ACC112 (cell line): ENCODE measurements around the gene ARHGAP10.

Experiments
- H2AFZ ChIP-seq: fragments of 200-600 bp; sonication (generic); one replicate; pipeline ENCODE4 v1.6.0; 2017; ENCODE audit warnings: antibody characterized with exemption, low read length; ENCODE audit not compliant: unreplicated experiment
- H3K27ac ChIP-seq: fragments of 200-600 bp; sonication (generic); 2 replicates; pipeline ENCODE4 v1.5.1; 2014; ENCODE audit warnings: low read depth, mild to moderate bottlenecking, antibody characterized with exemption, low read length, moderate library complexity
- H3K27me3 ChIP-seq: fragments of 200-600 bp; sonication (generic); 2 replicates; pipeline ENCODE4 v1.6.1; 2014; ENCODE audit warnings: mild to moderate bottlenecking, antibody characterized with exemption, low read length, moderate library complexity, mixed read lengths; ENCODE audit not compliant: insufficient read depth
- H3K36me3 ChIP-seq: fragments of 200-600 bp; sonication (generic); 2 replicates; pipeline ENCODE4 v1.6.1; 2016; ENCODE audit warnings: mild to moderate bottlenecking, antibody characterized with exemption, low read length, moderate library complexity, mixed read lengths; ENCODE audit not compliant: insufficient read depth
- H3K4me1 ChIP-seq: fragments of 200-600 bp; sonication (generic); one replicate; pipeline ENCODE4 v1.6.1; 2016; ENCODE audit warnings: low read length, mixed read lengths; ENCODE audit not compliant: insufficient read depth, unreplicated experiment, control insufficient read depth
- H3K4me3 ChIP-seq: fragments of 200-600 bp; sonication (generic); 2 replicates; pipeline ENCODE4 v1.5.1; 2014; ENCODE audit warnings: mild to moderate bottlenecking, low read depth, low read length
- H3K79me2 ChIP-seq: fragments of 200-600 bp; sonication (generic); one replicate; pipeline ENCODE4 v1.6.0; 2016; ENCODE audit warnings: low read length; ENCODE audit not compliant: control insufficient read depth, unreplicated experiment, insufficient read depth

The ARHGAP10 gene

GRCh38 chr4:148090503-148091476, 358.9 kb downstream of the ARHGAP10 start:
- Histone ChIP-seq H3K79me2 (no peaks in the 10 kb centered on the region), H3K4me3 (no peak overlapping the region), H3K36me3 (no peaks in the 10 kb centered on the region), H3K27ac (no peak overlapping the region), H2AFZ (no peak overlapping the region), H3K27me3 (no peaks in the 10 kb centered on the region), H3K4me1 (no peaks in the 10 kb centered on the region)

GRCh38 chr4:148091896-148092295, 360.0 kb downstream of the ARHGAP10 start:
- H3K36me3 ChIP-seq: no peaks in the 10 kb centered on the region
- no peak overlapping the region for H3K27ac ChIP-seq
- H2AFZ ChIP-seq: no peak overlapping the region
- no peak overlapping the region for H3K4me3 ChIP-seq
- no peaks in the 10 kb centered on the region for H3K4me1 ChIP-seq
- no peaks in the 10 kb centered on the region for H3K79me2 ChIP-seq
- H3K27me3 ChIP-seq: no peaks in the 10 kb centered on the region

- Histone ChIP-seq H3K36me3 (no peaks in the 10 kb centered on the region), H3K27me3 (no peaks in the 10 kb centered on the region), H3K79me2 (no peaks in the 10 kb centered on the region)
Observed at GRCh38 chr4:148092316-148093014, 360.6 kb downstream of the ARHGAP10 start.

GRCh38 chr4:148093065-148093464, 361.2 kb downstream of the ARHGAP10 start:
- Histone ChIP-seq H3K36me3 (no peaks in the 10 kb centered on the region), H3K27me3 (no peaks in the 10 kb centered on the region), H3K27ac (no peak overlapping the region), H3K79me2 (no peaks in the 10 kb centered on the region), H2AFZ (no peak overlapping the region), H3K4me1 (no peaks in the 10 kb centered on the region), H3K4me3 (no peak overlapping the region)

More at GRCh38 chr4:148092316-148093014, 360.6 kb downstream of the ARHGAP10 start:
- Histone ChIP-seq H3K4me1 (no peaks in the 10 kb centered on the region), H3K27ac (no peak overlapping the region), H2AFZ (no peak overlapping the region), H3K4me3 (no peak overlapping the region)

- Histone ChIP-seq H3K79me2 (no peaks in the 10 kb centered on the region), H3K4me3 (no peak overlapping the region), H2AFZ (no peak overlapping the region), H3K27ac (no peak overlapping the region), H3K4me1 (no peaks in the 10 kb centered on the region), H3K36me3 (no peaks in the 10 kb centered on the region), H3K27me3 (no peaks in the 10 kb centered on the region)
Observed at GRCh38 chr4:148094149-148094548, 362.3 kb downstream of the ARHGAP10 start.

GRCh38 chr4:148095346-148095923, 363.5 kb downstream of the ARHGAP10 start:
- H3K79me2 ChIP-seq: no peaks in the 10 kb centered on the region
- no peaks in the 10 kb centered on the region for H3K27me3 ChIP-seq
- no peak overlapping the region for H3K4me3 ChIP-seq
- H2AFZ ChIP-seq: no peak overlapping the region
- H3K27ac ChIP-seq: no peak overlapping the region
- H3K36me3 ChIP-seq: no peaks in the 10 kb centered on the region
- no peaks in the 10 kb centered on the region for H3K4me1 ChIP-seq

- Histone ChIP-seq H3K27ac (no peak overlapping the region), H3K79me2 (no peaks in the 10 kb centered on the region), H3K4me1 (no peaks in the 10 kb centered on the region), H3K36me3 (no peaks in the 10 kb centered on the region), H2AFZ (no peak overlapping the region), H3K4me3 (no peak overlapping the region), H3K27me3 (no peaks in the 10 kb centered on the region)
Observed at GRCh38 chr4:148097801-148098200, 365.9 kb downstream of the ARHGAP10 start.

- Histone ChIP-seq H3K4me1 (no peaks in the 10 kb centered on the region), H3K27ac (no peak overlapping the region), H3K79me2 (no peaks in the 10 kb centered on the region), H2AFZ (no peak overlapping the region), H3K36me3 (no peaks in the 10 kb centered on the region), H3K27me3 (no peaks in the 10 kb centered on the region), H3K4me3 (no peak overlapping the region)
Observed at GRCh38 chr4:148101235-148101634, 369.3 kb downstream of the ARHGAP10 start.

- no peak overlapping the region for H3K27ac ChIP-seq
- no peaks in the 10 kb centered on the region for H3K27me3 ChIP-seq
- H3K4me1 ChIP-seq: no peaks in the 10 kb centered on the region
- H3K79me2 ChIP-seq: no peaks in the 10 kb centered on the region
- H3K36me3 ChIP-seq: no peaks in the 10 kb centered on the region
- no peak overlapping the region for H2AFZ ChIP-seq
- H3K4me3 ChIP-seq: no peak overlapping the region
Observed at GRCh38 chr4:148101790-148102189, 369.9 kb downstream of the ARHGAP10 start.

GRCh38 chr4:148103597-148104355, 371.9 kb downstream of the ARHGAP10 start:
- Histone ChIP-seq H3K36me3 (no peaks in the 10 kb centered on the region), H3K27ac (no peak overlapping the region), H2AFZ (no peak overlapping the region), H3K27me3 (no peaks in the 10 kb centered on the region), H3K79me2 (no peaks in the 10 kb centered on the region), H3K4me3 (no peak overlapping the region), H3K4me1 (no peaks in the 10 kb centered on the region)
